HEK293T (cell line): ENCODE measurements around the gene SREBF2.

Experiments used
- CTBP1 ChIP-seq: fragments of 450-650 bp; IDR thresholded peaks from 2 replicates; pipeline ENCODE4 v1.6.1; 2016; ENCODE audit warnings: borderline replicate concordance
- FOXA1 ChIP-seq: fragments of 450-650 bp; IDR thresholded peaks from 2 replicates; pipeline ENCODE4 v1.6.1; 2016; ENCODE audit warnings: mild to moderate bottlenecking
- L3MBTL2 ChIP-seq: fragments of 450-650 bp; conservative IDR thresholded peaks from 2 replicates; pipeline ENCODE4 v1.6.1; 2016; ENCODE audit warnings: mild to moderate bottlenecking
- PKNOX1 ChIP-seq: fragments of 450-650 bp; IDR thresholded peaks from 2 replicates; pipeline ENCODE4 v1.6.1; 2016
- SP1 ChIP-seq: fragments of 450-650 bp; IDR thresholded peaks from 2 replicates; pipeline ENCODE4 v1.6.1; 2017

- TF ChIP-seq FOXA1 (no peak), SP1 (no peak), PKNOX1 (peak; percentile 97), L3MBTL2 (peak; percentile 93), CTBP1 (no peak)
Measured at GRCh38 chr22:41946629-41947423, 113.9 kb downstream of the SREBF2 start, which contains the start of gene CENPM.
